Immature natural killer cell (primary cell): ENCODE data around the gene VSIG10. TPM values are rescaled to one million over a fixed set of nuclear protein-coding genes. Genes with fewer than 3 reads are reported as not detected.

Experiments
- DNase-seq, 3 donors: peaks; one replicate each; pipeline ENCODE4 v3.0.0; 2022; ENCODE audit warnings: mixed read lengths in 1 of 3
- H3K27ac Mint-ChIP-seq, 6 donors: one replicate each; pipeline ENCODE4 v1.8.0; 2020; ENCODE audit warnings: mixed read lengths in 6 of 6, mild to moderate bottlenecking in 5 of 6, inconsistent platforms in 4 of 6, moderate library complexity in 3 of 6
- H3K27me3 Mint-ChIP-seq, 3 donors: one replicate each; pipeline ENCODE4 v1.8.0; 2020 to 2021; ENCODE audit warnings: low read depth in 3 of 3, mild to moderate bottlenecking in 3 of 3, mixed read lengths in 3 of 3, moderate library complexity in 3 of 3, inconsistent platforms in 1 of 3
- H3K36me3 Mint-ChIP-seq, 3 donors: one replicate each; pipeline ENCODE4 v1.8.0; 2020; ENCODE audit warnings: mixed read lengths in 3 of 3, inconsistent platforms in 2 of 3, mild to moderate bottlenecking in 2 of 3
- H3K4me1 Mint-ChIP-seq, 2 donors: one replicate each; pipeline ENCODE4 v1.8.0; 2020; ENCODE audit warnings: inconsistent platforms in 2 of 2, mild to moderate bottlenecking in 2 of 2, mixed read lengths in 2 of 2, moderate library complexity in 1 of 2
- H3K4me3 Mint-ChIP-seq, 5 donors: one replicate each; pipeline ENCODE4 v1.8.0; 2020; ENCODE audit warnings: mild to moderate bottlenecking in 5 of 5, mixed read lengths in 5 of 5, inconsistent platforms in 3 of 5, moderate library complexity in 3 of 5
- H3K9me3 Mint-ChIP-seq, 6 donors: one replicate each; pipeline ENCODE4 v1.8.0; 2020; ENCODE audit warnings: mild to moderate bottlenecking in 6 of 6, mixed read lengths in 6 of 6, inconsistent platforms in 4 of 6, moderate library complexity in 3 of 6
- polyA plus RNA-seq, 3 donors: library from polyadenylated mRNA; unstranded; fragments of 300-500 nt; fragmentation: Illumina TruSeq; gene quantifications; one replicate each; pipeline ENCODE4 v1.2.3, GENCODE V29; 2021

The VSIG10 gene
- polyA plus RNA-seq, 3 donors from 2014 or later, result 0.24 to 1.6 (median 1.0) TPM

DNA sequence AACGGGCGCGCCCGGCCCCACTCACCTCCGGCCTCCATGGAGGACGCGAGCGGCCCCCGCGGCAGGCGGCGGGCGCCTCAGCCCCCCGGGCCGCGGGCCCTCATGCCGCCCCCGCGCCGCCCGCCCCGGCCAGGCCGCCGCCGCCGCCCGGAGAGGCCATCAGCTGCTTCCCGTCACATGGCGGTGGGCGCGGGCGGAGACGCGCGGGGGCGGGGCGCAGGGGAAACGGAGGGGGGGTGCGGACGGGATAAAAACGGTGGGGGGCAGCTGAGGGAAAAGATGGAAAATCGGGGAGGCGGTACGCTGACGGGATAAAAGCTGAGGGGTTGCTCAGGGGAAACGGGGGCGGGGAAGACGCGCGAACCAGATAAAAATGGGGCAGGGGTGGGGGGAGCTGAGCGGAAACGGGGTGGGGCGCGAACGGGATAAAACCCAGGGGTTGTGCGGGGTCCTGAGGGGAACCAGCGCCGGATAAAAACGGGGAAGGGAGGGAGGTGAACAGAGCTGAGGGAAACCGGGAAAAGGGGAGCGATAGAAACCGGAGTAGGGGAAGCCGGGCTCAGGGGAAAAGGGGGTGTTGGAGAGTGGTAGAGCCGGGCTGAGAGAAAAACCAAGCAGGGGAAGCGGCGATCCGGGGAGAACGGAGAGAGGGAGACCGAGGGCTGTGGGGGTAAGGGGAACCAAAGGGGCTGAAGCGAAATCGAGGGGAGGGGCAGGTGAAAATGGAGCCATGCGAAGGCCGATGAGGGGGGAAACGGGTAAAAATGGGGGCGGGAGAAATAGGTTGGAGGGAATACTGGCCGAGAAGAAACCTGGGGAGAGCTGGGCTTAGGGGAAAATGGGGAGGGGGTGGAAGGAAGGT is 42.6 kb downstream of the VSIG10 start, which contains the start of gene WSB2:
Gene WSB2 (minus strand): TSS at position 169 of the 862 bp plus-strand sequence. CDS start 131 bp downstream, at position 38.
- Mint-ChIP-seq H3K27me3 (peaks cover 5 to 37% (median 13%) of the 10 kb centered on the region in 3 donors), H3K36me3 (no peaks in the 10 kb centered on the region), H3K9me3 (no peaks in the 10 kb centered on the region), H3K4me1 (peaks cover 41 to 43% of the 10 kb centered on the region in 2 donors), H3K4me3 (peak within 1 kb of the TSS; percentile 92 to 99 (median 95)), H3K27ac (peak within 1 kb of the TSS; percentile 91 to 99 (median 94))
- peak; percentile 56 to 58 (median 56) for DNase-seq

DNA sequence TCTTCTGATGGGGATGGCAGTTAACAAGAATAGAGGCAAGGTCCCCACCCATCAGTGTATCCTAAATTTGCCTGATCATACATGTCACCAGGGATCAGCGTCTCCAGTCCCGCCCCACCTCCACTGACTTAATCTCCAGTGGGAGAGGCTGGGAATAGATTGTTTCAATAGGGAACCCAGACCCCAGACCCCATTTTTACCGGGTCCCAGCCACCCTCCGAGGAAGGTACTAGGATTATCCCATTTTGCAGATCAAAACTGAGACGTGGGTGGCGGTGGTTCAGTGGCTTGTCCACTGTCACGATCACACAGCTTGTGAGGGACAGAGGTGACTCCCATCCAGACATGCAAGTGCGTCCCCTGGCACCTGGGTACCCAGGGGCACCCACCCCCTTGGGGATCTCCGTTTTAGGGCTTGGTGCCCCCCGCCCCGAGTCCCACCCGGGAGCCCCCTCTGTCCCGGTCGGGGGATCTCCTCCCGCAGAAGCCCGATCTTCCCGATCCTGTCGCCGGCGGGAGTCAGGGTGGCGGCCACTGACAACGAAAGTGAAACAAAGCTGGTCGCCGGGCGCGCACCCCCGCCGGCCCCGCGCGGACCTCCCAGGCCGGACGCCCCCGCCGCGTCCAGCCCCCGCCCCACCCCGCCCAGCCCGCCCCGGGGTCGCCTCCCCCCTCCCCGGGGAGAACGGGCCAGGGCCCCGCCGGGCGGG is 43.4 kb downstream of the VSIG10 start:
- DNase-seq, result peak; percentile 48 to 60 (median 52)
- peaks cover 46 to 48% of the 10 kb centered on the region in 2 donors for H3K4me1 Mint-ChIP-seq
- H3K9me3 Mint-ChIP-seq, result no peaks in the 10 kb centered on the region

GRCh38 chr12:118059341-118060191 is 44.2 kb downstream of the VSIG10 start:
- peak in 2 of 3 donors; percentile 9 to 11 for DNase-seq
- peaks cover 5 to 27% (median 13%) of the 10 kb centered on the region in 3 donors for H3K27me3 Mint-ChIP-seq
- H3K27ac Mint-ChIP-seq, result peak overlapping the region; percentile 91 to 97 (median 94)
- no peaks in the 10 kb centered on the region for H3K9me3 Mint-ChIP-seq
- peak overlapping the region; percentile 84 to 92 (median 89) for H3K4me3 Mint-ChIP-seq
- peaks cover 46 to 48% of the 10 kb centered on the region in 2 donors for H3K4me1 Mint-ChIP-seq
- H3K36me3 Mint-ChIP-seq, result no peaks in the 10 kb centered on the region

More for the DNA sequence above, 43.4 kb downstream of the VSIG10 start:
- Mint-ChIP-seq H3K4me3 (peak overlapping the region; percentile 84 to 92 (median 89)), H3K27me3 (peaks cover 5 to 33% (median 13%) of the 10 kb centered on the region in 3 donors), H3K36me3 (no peaks in the 10 kb centered on the region), H3K27ac (peak overlapping the region; percentile 91 to 97 (median 94))

DNA sequence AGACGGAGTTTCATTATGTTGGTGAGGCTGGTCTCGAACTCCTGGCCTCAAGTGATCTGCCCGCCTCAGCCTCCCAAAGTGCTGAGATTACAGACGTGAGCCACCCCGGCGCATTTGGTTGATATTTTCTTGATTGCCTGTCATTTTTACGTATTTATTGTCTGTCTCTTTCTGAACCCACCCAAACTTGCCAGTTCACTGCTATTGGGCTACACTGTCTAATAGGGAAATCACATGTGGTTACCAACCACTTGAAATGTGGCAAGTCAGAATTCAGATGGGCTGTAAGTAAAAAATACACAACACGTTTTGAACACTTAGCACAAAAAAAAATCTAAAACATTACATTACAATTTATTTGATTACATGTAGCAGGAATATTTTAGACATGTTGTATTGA is 44.9 kb downstream of the VSIG10 start:
- peaks cover 46% of the 10 kb centered on the region in 2 donors for H3K4me1 Mint-ChIP-seq
- H3K27ac Mint-ChIP-seq, result peak overlapping the region; percentile 91 to 97 (median 94)
- DNase-seq, result peak; percentile 46 to 56 (median 50)
- H3K9me3 Mint-ChIP-seq, result no peaks in the 10 kb centered on the region
- H3K27me3 Mint-ChIP-seq, result peaks cover 5 to 26% (median 13%) of the 10 kb centered on the region in 3 donors
- no peaks in the 10 kb centered on the region for H3K36me3 Mint-ChIP-seq
- H3K4me3 Mint-ChIP-seq, result peak overlapping the region; percentile 84 to 92 (median 89)

GRCh38 chr12:118058227-118058626 is 45.6 kb downstream of the VSIG10 start:
- Mint-ChIP-seq H3K27ac (peak overlapping the region in 4 of 6 donors; percentile 33 to 97 (median 94)), H3K9me3 (no peaks in the 10 kb centered on the region), H3K27me3 (peaks cover 5 to 27% (median 13%) of the 10 kb centered on the region in 3 donors), H3K4me3 (peak overlapping the region in 2 of 5 donors; percentile 89 to 91), H3K36me3 (no peaks in the 10 kb centered on the region), H3K4me1 (peaks cover 49 to 50% of the 10 kb centered on the region in 2 donors)
- DNase-seq, result no peak

DNA sequence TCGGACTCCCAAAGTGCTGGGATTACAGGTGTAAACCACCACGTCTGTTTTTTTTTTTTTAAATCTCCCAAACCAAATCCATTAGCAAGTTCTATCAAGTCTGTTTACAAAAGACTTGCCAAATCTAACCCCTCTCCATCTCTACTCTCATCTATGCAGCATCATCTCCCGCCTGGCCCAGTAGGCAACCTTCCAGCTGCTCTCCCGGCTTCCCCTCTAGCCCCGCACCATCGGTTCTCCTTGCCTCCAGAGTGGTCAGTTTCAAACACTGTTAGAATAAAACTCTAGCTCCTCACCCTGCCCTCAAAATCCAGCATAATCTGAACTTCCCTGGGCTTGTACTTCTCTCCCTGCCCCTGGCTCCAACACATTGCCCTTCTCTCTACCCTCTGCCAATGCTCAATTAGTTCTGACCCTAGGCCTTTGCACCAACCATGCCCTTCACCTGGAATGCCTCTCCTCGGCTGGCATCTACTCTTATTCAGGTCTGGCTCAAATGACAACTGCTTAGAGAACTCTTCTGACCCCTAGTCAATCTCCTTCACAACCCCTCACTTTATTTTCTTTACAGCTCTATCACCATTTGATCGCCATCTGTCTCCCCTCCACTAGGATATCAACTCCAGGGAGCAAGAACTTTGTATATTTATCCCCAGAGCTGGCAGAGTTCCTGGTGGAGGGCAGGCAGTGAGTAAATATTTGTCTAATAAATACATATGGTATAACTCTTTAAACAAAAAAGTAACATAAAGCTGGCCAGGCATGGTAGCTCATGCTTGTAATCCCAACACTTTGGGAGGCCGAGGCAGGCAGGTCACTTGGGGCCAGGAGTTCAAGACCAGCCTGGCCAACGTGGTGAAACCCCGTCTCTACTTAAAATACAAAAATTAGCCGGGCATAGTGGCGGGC is 47.7 kb downstream of the VSIG10 start:
- H3K4me1 Mint-ChIP-seq, result peaks cover 38 to 42% of the 10 kb centered on the region in 2 donors
- H3K36me3 Mint-ChIP-seq, result peaks cover 3 to 5% (median 4%) of the 10 kb centered on the region in 3 donors
- H3K4me3 Mint-ChIP-seq, result no peak overlapping the region
- no peaks in the 10 kb centered on the region for H3K9me3 Mint-ChIP-seq
- peak overlapping the region in 4 of 6 donors; percentile 2 to 57 (median 20) for H3K27ac Mint-ChIP-seq
- H3K27me3 Mint-ChIP-seq, result peaks cover under 1 to 12% (median 5%) of the 10 kb centered on the region in 3 donors
- DNase-seq, result no peak

GRCh38 chr12:118055144-118055557 is 48.7 kb downstream of the VSIG10 start:
- peak; percentile 46 to 61 (median 55) for DNase-seq
- Mint-ChIP-seq H3K4me1 (peaks cover 36 to 39% of the 10 kb centered on the region in 2 donors), H3K4me3 (no peak overlapping the region), H3K27me3 (peaks cover 0 to 7% (median 1%) of the 10 kb centered on the region in 3 donors), H3K36me3 (peaks cover 5 to 9% (median 8%) of the 10 kb centered on the region in 3 donors), H3K9me3 (no peaks in the 10 kb centered on the region), H3K27ac (peak overlapping the region in 4 of 6 donors; percentile 13 to 76 (median 44))

- DNase-seq, result peak in 1 of 3 donors; percentile 37
- Mint-ChIP-seq H3K9me3 (no peaks in the 10 kb centered on the region), H3K27ac (peak overlapping the region; percentile 39 to 89 (median 67)), H3K27me3 (peaks cover 0 to 2% (median 0%) of the 10 kb centered on the region in 3 donors), H3K36me3 (peaks cover 8 to 14% (median 9%) of the 10 kb centered on the region in 3 donors), H3K4me3 (peak overlapping the region in 1 of 5 donors; percentile 44), H3K4me1 (peaks cover 18 to 22% of the 10 kb centered on the region in 2 donors)
Measured at GRCh38 chr12:118053071-118053985, 50.5 kb downstream of the VSIG10 start.

DNA sequence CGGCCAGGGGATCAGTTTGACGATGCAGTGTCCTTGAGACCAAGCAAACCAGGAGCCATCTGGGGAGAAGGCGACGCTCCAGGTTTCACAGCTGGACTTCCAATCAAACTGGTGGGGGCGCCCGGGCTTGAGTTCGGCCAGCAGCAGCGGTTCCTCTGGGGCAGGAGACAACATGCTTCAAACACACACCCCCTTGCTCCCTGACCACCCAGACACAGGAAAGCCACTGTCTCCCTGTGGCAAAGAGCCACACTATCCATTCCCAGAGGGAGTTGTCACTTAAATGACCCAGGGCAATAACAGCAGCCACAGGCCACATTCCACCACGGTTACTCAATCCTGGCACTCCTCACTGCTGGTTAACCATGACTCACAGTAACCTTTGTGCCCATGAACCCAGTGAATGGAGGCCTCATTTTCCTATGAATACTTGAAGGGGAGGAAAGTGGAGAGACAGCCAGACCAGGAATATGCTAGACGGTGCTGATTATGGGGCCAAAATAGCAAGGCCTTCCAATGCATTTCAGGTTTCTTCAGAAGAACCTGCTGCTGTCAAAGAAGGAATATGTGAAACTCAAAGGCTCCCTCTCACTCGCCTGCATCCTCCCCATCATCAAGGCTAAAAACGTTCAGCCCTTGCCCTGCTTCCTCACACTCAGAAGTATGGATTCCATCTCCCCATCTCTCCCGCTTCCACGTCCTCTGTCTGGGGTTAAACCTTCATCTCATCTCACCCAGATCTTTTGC is 51.3 kb downstream of the VSIG10 start:
- H3K4me3 Mint-ChIP-seq, result peak overlapping the region in 1 of 5 donors; percentile 44
- DNase-seq, result no peak
- peaks cover 8 to 14% (median 9%) of the 10 kb centered on the region in 3 donors for H3K36me3 Mint-ChIP-seq
- peaks cover 0 to 2% (median 0%) of the 10 kb centered on the region in 3 donors for H3K27me3 Mint-ChIP-seq
- H3K27ac Mint-ChIP-seq, result peak overlapping the region; percentile 17 to 89 (median 66)
- peaks cover 18 to 22% of the 10 kb centered on the region in 2 donors for H3K4me1 Mint-ChIP-seq
- H3K9me3 Mint-ChIP-seq, result no peaks in the 10 kb centered on the region

DNA sequence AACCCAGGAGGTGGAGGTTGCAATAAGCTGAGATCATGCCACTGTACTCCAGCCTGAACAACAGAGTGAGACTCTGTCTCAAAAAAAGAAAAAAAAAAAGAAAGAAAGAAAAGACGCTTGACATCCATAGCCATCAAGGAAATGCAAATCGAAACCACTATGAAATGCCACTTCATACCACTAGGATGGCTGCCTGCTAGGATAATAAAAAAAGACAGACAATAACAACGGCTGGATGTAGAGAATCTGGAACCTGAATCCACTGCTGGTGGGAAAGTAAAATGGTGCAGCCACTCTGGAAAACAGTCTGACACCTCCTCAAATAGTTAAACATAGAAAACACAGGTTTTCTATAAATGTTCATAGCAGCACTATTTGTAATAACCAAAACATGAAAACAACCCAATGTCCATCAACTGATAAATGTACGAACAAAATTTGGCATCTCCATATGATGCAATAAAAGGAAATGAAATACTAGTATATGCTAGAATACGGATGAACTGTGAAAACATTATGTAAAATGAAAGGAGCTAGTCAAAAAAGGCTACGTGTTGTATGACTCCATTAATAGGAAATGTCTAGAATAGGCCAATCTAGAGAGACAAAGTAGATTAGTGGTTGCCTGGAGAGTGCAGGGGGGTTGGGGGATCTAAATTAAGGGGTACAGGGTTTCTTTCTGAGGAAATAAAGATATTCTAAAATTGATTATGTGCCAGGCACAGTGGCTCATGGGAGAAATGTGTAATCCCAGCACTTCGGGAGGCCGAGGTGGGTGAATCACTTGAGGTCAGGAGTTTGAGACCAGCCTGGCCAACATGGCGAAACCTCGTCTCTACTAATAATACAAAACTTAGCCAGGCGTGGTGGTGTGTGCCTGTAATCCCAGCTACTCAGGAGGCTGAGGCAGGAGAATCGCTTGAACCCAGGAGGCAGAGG is 52.6 kb downstream of the VSIG10 start:
- Mint-ChIP-seq H3K27me3 (peaks cover 0 to 2% (median 0%) of the 10 kb centered on the region in 3 donors), H3K9me3 (no peaks in the 10 kb centered on the region), H3K27ac (peak overlapping the region in 3 of 6 donors; percentile 8 to 85 (median 63)), H3K4me3 (peak overlapping the region in 1 of 5 donors; percentile 32), H3K36me3 (peaks cover 12 to 14% (median 13%) of the 10 kb centered on the region in 3 donors), H3K4me1 (peaks cover 16 to 21% of the 10 kb centered on the region in 2 donors)
- DNase-seq, result no peak
